HG03280 (cell line): Measurements from ENCODE around the gene SLC25A42.

Experiments
- ATAC-seq: cut with Tn5 transposase; IDR thresholded peaks from one replicate; pipeline ENCODE4 v1.9.1; 2021; ENCODE audit warnings: mild to moderate bottlenecking, moderate library complexity; ENCODE audit not compliant: unreplicated experiment

Gene SLC25A42

DNA sequence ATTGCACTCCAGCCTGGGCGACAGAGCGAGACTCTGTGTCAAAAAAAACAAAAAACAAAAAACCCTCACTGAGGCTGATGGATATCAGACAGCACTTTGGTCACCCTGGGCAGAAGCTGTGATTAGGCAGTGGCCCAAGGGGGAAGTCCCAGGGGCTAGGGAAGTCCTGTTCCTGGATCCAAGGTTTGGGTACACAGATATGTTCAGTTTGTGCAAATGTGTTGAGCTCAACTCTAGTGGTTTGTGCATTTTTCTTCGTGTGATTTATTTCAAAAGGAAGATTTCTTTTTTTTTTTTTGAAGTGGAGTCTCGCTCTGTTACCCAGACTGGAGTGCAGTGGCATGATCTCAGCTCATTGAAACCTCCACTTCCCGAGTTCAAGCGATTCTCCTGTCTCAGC, 94.0 kb downstream of the SLC25A42 start:
- ATAC-seq, result no peak

DNA sequence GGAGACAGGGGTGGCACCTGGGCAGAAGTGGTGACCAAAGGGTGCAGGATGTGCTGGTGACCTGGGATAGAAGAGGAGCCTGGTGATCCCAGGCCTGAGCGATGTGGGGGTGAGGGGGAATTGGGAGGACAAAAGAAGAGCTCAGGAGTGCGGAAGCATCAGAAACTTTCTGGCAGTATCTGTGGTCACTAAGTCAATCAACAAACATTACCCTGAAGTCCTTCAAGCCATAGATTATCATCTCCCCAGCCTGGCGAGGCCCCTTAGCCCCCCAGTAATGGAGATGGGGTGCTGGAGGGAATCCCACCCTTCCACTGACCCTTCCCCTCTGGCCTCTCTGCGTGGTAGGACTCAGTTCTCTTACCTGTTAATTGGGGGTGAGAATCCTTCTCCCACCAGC, 95.7 kb downstream of the SLC25A42 start:
- ATAC-seq, result no peak

DNA sequence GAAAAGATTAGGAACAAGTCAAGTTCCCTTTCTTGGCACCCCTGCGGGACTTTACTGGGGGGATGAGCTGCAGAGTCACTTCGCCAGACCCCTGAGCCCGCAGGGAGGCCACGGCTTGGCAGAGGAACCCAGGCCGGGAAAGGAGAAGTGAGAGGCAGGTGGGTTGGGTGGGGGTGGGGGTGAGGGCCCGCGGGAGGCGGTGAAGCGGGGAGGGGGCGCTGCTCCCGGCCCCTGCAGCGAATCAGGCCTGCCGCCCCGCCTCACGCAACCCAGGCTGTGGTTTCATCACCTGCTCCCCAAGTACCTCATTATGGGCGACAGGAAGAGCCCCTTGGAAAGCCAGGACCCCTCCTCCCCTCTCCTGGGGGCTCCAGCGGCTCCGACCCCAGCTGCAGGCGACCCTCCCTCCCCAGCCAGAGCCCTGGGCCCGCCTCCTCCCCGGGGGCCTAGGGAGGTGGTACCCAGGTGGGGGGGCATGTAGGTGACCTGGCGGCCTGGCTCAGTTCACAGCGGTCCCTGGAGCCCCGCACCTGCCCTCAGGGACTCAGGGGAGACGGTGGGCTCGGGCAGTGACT, 96.8 kb downstream of the SLC25A42 start:
- no peak for ATAC-seq

DNA sequence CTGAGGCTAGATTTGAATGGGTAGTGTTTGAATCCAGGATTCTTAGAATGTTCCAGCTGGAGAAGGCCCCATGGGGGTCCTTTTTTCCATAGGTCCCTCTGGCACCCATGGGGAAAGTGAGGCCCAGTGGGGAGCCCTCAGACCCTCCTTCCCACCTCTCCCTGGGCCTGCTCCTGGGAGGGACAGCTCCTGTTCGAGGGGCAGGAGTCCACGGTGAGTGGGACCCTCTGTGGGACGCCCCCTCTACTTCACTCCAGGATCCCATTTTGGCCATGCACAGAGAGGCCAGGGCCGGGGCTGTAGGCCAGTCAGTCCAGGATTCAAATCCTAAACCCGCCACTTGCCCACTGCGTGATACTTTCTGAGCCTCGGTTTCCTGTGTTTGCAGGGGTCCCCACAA, 98.7 kb downstream of the SLC25A42 start:
- ATAC-seq, result no peak
